NCI-H1105 treated with DMSO at 0.1 percent for 48 hours (cell line): ENCODE measurements around the gene ZC3H12D.
"Not testable (repeated sequence)": the region's sequence is repeated elsewhere in the genome, so short reads cannot be mapped to it uniquely, and the experiment has no call there.

ENCODE experiments used
- DNase-seq: peaks from one replicate; lab custom pipeline; 2025; lab: John Stamatoyannopoulos, UW

ZC3H12D gene

GRCh38 chr6:149483849-149484655, 762 bp downstream of the ZC3H12D start:
- DNase-seq, result no peak

- no peak for DNase-seq
These were observed 1.5 kb downstream of the ZC3H12D start for GRCh38 chr6:149483334-149483725.

- DNase-seq, result no peak
These were observed 2.1 kb downstream of the ZC3H12D start for GRCh38 chr6:149482545-149483333.

DNA sequence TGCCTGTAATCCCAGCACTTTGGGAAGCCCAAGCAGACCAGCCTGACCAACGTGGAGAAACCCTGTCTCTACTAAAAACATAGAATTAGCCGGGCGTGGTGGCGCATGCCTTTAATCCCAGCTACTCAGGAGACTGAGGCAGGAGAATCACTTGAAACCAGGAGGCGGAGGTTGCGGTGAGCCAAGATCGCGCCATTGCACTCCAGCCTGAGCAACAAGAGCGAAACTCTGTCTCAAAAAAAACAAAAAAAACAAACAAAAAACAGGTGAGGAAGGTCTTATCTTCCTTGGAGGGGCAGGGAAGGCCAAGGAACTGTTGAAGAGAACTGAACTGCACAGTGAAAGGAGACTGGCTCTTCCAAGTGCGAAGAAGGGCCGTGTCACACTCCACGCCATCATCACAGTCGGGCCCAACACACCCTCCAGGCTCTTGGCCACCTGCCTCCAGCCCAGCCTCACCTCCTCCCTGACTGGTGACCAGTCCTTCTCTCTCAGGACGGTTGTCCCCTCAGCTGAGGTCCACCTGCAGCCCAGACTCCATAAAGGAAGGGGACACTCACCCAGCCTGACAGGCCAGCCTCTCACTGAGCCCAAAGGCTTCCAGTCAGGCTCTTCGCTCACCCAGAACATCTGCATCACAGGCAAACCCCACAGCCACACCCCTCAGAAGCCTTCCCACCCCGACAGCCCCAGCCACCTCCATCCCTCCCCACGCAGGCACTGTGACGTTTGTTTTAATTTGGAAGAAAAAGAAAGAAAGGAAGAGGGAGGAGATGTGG, 4.1 kb downstream of the ZC3H12D start:
- DNase-seq, result no peak

DNA sequence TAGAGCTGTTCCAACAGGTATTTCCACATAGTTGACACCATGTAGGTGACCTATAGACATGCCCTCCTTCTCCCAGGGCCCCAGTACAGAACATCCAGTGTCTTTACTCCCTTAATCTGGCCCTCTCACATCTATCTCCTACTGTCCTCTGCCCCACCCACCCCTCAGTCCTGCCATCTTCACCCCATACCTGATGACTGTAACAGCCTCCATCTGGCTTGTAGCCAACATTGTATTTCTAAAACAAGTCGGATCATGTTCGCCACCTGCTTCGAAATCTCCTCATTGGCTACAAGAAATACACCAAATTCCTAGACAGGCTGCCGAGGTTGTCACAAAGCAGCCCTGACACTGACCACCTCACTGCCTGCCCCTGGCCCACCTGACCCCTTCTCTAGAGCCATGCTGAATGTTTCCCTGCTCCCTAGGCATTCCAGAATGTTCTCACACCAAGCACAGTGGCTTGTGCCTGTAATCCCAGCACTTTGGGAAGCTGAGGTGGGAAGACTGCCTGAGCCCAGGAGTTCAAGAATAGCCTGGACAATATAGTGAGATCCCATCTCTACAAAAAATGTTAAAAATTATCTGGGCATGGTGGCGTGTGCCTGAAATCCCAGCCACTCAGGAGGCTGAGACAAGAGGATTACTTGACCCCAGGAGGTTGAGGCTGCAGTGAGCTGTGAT, 6.0 kb downstream of the ZC3H12D start:
- DNase-seq, result no peak

GRCh38 chr6:149477544-149477943, 7.3 kb downstream of the ZC3H12D start:
- DNase-seq, result no peak

- DNase-seq, result no peak
These were observed 7.9 kb downstream of the ZC3H12D start for GRCh38 chr6:149476789-149477455.

DNA sequence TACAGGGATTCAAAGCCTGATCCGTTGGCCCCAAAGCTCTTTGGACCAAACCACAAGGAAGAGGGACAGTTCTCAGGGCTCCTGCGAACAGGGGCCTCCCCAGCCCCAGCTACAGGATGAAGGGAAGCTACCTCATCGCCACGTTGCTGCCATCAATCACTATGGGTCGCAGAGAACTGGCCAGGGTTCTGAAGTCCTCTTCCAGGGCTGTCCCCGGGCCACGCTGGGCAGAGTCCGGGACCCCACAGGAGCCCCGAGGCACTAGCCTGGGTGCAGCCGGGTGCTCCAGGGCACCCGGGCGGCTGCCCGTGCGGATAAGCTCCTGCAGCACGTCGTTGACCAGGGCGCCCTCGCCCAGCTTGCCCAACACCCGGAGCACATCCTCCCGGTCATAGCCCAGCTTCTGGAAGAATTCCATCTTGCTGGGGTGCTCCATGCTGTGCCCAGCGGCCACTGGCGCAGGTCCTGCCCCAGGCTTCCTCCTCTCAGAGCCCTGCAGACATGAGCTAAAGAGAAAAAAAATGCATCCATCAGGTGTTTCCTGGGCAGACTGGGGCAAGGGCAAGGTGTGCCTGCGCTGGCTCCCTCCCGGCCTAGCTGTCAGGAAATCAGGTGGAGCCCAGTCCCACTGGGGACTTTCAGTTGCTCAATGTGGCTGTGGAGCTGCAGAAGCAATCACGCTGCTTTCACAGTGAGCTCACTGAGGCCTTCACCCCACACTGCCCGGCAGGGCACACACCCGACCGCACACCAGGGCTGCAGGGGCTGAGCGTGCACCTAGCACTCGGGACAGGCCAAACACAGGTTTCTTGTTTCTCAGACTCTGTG, 10.5 kb downstream of the ZC3H12D start:
- DNase-seq, result no peak

DNA sequence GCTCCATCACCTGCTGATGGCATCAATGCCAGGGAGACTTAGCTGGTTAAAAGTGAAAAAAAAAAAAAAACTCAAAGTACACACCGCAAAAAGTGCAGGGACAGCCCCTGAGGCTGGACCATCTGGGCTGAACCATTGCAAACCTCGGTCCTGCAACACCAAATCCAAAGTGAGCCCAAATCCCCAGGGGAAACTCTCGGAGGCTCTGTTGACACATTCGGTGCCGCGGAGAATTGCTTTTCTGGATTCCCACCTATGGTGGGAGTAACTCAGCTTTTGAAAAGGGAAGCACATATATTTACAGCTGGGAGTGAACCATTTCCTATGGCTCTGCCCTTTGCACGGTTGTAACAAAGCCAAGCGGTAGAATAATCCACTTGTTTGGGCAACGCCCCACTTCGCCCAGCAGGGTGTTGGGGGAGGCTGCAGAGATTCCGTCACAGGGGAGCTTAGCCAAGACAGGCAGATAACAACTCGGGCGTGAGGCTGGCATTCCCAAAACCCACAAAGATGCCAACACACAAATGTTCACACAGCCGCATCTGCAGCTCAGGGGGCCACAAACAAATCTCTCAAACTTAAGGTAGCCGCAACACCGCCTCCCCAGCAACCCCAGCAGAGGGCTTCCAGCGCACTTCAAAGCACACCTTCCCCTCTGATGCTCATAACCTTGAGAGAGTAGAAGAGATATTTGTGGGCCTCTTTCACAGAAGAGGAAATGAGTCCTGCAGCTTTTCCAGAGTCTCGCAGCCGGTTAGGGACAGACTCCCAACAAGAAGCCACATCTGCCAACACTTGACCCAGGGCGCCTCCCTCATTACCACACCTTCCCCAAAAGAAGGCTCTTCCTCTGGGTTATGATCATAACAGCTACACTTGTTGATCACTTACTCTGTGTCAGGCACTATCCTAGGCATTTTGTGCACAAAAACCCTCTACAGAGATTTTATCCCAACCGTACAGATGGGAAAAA, 11.4 kb downstream of the ZC3H12D start:
- DNase-seq, result no peak

DNA sequence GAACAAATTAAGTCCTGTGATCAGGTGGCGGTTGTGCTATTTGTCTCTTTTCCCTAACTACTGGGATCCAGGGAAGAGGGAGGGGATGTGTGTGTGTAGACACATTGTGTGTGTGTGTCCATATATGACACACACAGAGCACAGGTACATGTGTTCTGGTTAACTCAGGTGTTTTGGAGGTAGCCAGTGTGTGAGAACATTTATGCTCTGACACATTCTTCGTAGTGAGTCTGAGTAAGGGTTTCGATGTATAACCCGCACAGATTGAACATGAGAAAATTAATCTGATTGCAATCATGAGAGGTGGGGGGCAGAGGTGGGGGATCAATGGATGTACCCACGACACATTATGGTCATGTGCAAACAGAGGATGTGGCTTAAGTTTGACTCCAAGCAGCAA, 12.6 kb downstream of the ZC3H12D start:
- DNase-seq, result no peak

GRCh38 chr6:149471801-149472200, 13.0 kb downstream of the ZC3H12D start:
- no peak for DNase-seq

DNA sequence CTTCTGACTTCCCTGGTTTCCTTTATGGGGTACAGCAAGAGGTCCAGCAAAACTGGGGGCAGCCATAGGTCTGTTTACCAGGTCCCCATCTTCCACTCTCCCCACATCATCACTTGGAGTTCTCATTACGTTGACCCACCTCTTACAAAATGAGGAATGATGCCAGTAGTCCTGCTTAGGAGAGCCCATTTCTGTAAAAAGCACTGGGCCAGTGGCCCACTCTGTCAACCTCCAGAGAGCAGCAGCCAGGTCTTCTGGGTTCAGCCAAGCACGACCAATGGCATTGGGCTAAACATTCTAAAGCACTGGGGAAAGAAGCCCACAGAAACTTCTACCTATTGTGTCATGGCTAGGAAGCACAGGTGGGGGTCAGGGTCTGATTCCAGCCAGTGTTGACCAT, 13.9 kb downstream of the ZC3H12D start:
- no peak for DNase-seq

GRCh38 chr6:149468179-149468578, 16.6 kb downstream of the ZC3H12D start:
- DNase-seq, result no peak

GRCh38 chr6:149467265-149467664, 17.5 kb downstream of the ZC3H12D start:
- DNase-seq, result no peak

GRCh38 chr6:149464411-149464810, 20.4 kb downstream of the ZC3H12D start:
- DNase-seq, result no peak

DNA sequence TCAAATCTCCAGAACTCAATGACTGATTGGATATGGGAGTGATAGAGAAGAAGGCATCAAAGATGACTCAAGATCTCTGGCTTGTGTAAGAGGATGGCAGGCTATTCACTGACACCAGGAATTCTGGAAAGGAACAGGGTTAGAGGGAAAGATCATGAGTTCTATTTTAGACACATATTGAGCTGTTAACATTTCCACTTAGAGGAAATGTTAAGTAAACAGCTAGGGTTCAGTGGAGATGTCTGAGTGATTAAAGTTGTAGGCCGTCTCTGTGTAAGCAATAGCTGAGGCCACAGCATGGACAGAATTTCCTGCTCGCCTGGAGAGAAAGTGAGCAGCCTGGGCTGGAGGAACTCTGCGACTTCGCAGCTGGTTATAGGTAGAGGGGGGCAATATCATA, 21.0 kb downstream of the ZC3H12D start:
- no peak for DNase-seq

- not testable (repeated sequence) for DNase-seq
These were observed 22.1 kb downstream of the ZC3H12D start for GRCh38 chr6:149462712-149463111.

GRCh38 chr6:149461670-149462069, 23.1 kb downstream of the ZC3H12D start:
- DNase-seq, result no peak

DNA sequence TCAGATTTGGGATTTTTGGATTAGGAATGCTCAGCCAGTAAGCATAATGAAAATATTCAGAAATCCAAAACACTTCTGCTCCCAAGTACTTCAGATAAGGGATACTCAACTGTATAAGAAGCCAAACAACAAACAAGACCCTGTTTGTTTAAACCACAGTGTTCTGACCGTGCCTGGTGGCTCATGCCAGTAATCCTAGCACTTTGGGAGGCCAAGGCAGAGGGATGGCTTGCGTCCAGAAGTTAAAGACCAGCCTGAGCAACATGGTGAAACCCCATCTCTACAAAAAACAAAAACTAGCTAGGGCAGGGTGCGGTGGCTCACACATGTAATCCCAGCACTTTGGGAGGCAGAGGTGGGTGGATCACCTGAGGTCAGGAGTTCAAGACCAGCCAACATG, 24.6 kb downstream of the ZC3H12D start:
- not testable (repeated sequence) for DNase-seq
